Subcutaneous adipose tissue (tissue), 4 donors: ENCODE data around the gene EMC10. TPM values are rescaled to one million over a fixed set of nuclear protein-coding genes. Genes with fewer than 3 reads are reported as not detected.

Experiments used
- CTCF ChIP-seq: fragments of 450-650 bp; IDR thresholded peaks from one replicate; pipeline ENCODE4 v1.5.1; 2016; ENCODE audit warnings: low read depth, mild to moderate bottlenecking, control low read depth, antibody characterized with exemption, moderate library complexity
- total RNA-seq, 4 donors: library from RNA; depleted of rRNA; stranded (reverse); fragments of >200 nt; gene quantifications; one replicate each; pipeline ENCODE4 v1.1.0, GENCODE V29; 2016

Gene EMC10
- total RNA-seq, 4 donors from 2014 or later, result 10.9 to 63.4 (median 47.2) TPM

GRCh38 chr19:50488389-50489194 lies 12.3 kb downstream of the EMC10 start:
- no peak for TF ChIP-seq CTCF

- no peak for TF ChIP-seq CTCF
Observed at GRCh38 chr19:50489461-50490011, 13.2 kb downstream of the EMC10 start.

GRCh38 chr19:50490411-50490811 lies 14.1 kb downstream of the EMC10 start:
- no peak for TF ChIP-seq CTCF

GRCh38 chr19:50490991-50491472 lies 14.7 kb downstream of the EMC10 start:
- TF ChIP-seq CTCF, result no peak

GRCh38 chr19:50492303-50493052 lies 16.2 kb downstream of the EMC10 start:
- no peak for TF ChIP-seq CTCF

GRCh38 chr19:50493171-50493570 lies 16.9 kb downstream of the EMC10 start:
- TF ChIP-seq CTCF, result no peak
